Stomach smooth muscle (tissue), 2 donors: ENCODE data around the gene ALG5.
A peak's percentile ranks its signal among the peaks of the same experiment; 100 is the strongest.

Source experiments
- H3K27ac ChIP-seq: one replicate; pipeline ENCODE4 v1.7.0; 2013; ENCODE audit warnings: mild to moderate bottlenecking, low read length, inconsistent platforms
- H3K27me3 ChIP-seq, 2 donors: one replicate each; pipeline ENCODE4 v1.7.0; 2013; ENCODE audit warnings: low read length in 2 of 2; ENCODE audit not compliant: insufficient read depth in 2 of 2, control insufficient read depth in 1 of 2
- H3K36me3 ChIP-seq, 2 donors: one replicate each; pipeline ENCODE4 v1.7.0; 2013; ENCODE audit warnings: low read length in 2 of 2; ENCODE audit not compliant: control insufficient read depth in 2 of 2, insufficient read depth in 2 of 2
- H3K4me1 ChIP-seq: one replicate; pipeline ENCODE4 v1.7.0; 2013; ENCODE audit warnings: low read length; ENCODE audit not compliant: control insufficient read depth, insufficient read depth
- H3K4me3 ChIP-seq, 2 donors: one replicate each; pipeline ENCODE4 v1.7.0; 2013; ENCODE audit warnings: low read length in 2 of 2
- H3K9ac ChIP-seq, 2 donors: one replicate each; pipeline ENCODE4 v1.7.0; 2013; ENCODE audit warnings: low read length in 2 of 2, mild to moderate bottlenecking in 1 of 2
- H3K9me3 ChIP-seq, 2 donors: one replicate each; pipeline ENCODE4 v1.7.0; 2013; ENCODE audit warnings: low read length in 2 of 2; ENCODE audit not compliant: control insufficient read depth in 2 of 2
- donor health status: healthy.
- donor health status: Pancreatic carcinoma.

Gene ALG5

DNA sequence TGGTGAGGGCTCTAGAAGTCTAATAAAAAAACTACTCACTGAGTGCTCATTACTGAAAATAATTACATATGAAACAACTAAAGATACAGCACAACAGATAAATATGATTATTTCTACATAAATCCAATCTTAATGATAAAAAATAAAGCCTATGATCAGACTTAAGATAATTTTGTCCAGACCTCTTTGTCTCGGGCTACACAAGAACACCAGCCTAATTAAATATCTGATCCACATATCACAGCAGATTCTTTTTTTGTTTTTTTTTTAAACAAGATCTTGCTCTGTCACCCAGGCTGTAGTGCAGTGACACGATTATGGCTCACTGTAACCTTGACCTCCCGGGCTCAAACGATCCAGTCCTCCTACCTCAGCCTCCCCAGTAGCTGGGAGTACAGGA is 48.8 kb downstream of the ALG5 start:
- Histone ChIP-seq H3K27me3 (no peaks in the 10 kb centered on the region), H3K36me3 (peaks cover 3 to 6% of the 10 kb centered on the region in 2 donors), H3K9me3 (no peaks in the 10 kb centered on the region), H3K4me1 (no peaks in the 10 kb centered on the region), H3K27ac (no peak overlapping the region), H3K4me3 (no peak overlapping the region), H3K9ac (no peak overlapping the region)

- H3K36me3 ChIP-seq, result no peaks in the 10 kb centered on the region
- H3K9ac ChIP-seq, result no peak overlapping the region
- H3K4me3 ChIP-seq, result no peak overlapping the region
- no peak overlapping the region for H3K27ac ChIP-seq
- no peaks in the 10 kb centered on the region for H3K9me3 ChIP-seq
- H3K27me3 ChIP-seq, result no peaks in the 10 kb centered on the region
- no peaks in the 10 kb centered on the region for H3K4me1 ChIP-seq
Observed at GRCh38 chr13:36945078-36945477, 54.1 kb downstream of the ALG5 start.

DNA sequence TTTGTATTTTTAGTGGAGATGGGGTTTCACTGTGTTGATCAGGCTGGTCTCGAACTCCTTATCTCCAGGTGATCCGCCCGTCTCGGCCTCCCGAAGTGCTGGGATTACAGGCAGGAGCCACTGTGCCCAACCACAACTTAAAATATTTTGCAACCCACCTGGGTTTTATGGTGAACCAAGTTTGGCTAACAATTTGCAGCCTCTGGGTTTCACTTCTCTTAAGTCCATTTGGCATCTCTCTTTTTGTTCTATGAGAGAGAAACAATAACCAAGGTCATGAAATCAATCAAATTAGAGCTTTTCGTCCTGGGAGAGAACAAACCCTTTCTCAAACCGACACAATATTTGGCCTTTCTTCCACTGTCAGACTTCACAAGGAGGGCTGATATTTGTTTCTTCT is 73.5 kb downstream of the ALG5 start:
- peaks cover 4% of the 10 kb centered on the region for H3K4me1 ChIP-seq
- no peaks in the 10 kb centered on the region for H3K9me3 ChIP-seq
- no peak overlapping the region for H3K27ac ChIP-seq
- H3K9ac ChIP-seq, result no peak overlapping the region
- no peaks in the 10 kb centered on the region for H3K27me3 ChIP-seq
- H3K36me3 ChIP-seq, result no peaks in the 10 kb centered on the region
- H3K4me3 ChIP-seq, result no peak overlapping the region

DNA sequence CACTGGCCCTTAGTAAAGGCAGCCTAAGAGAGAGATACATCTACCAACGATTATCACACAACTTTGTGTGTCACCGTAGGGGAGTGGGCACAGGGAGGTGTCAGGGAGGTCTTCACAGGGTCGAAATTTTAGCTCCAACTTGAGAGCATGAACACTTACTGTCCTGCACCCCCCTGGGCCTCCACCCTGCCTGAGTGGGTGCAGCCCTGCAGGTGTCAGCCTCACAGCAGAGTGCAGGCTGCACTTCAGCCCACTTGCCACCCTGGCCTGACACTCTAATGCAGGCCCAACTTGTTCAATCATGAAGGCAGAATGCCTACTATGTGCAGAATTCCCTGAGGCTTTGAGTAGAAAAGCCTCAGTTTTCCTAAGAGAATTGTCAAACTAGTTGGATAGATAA is 75.1 kb downstream of the ALG5 start:
- Histone ChIP-seq H3K9me3 (no peaks in the 10 kb centered on the region), H3K36me3 (no peaks in the 10 kb centered on the region), H3K4me3 (no peak overlapping the region), H3K27ac (no peak overlapping the region), H3K4me1 (peaks cover 7% of the 10 kb centered on the region), H3K9ac (no peak overlapping the region), H3K27me3 (no peaks in the 10 kb centered on the region)

DNA sequence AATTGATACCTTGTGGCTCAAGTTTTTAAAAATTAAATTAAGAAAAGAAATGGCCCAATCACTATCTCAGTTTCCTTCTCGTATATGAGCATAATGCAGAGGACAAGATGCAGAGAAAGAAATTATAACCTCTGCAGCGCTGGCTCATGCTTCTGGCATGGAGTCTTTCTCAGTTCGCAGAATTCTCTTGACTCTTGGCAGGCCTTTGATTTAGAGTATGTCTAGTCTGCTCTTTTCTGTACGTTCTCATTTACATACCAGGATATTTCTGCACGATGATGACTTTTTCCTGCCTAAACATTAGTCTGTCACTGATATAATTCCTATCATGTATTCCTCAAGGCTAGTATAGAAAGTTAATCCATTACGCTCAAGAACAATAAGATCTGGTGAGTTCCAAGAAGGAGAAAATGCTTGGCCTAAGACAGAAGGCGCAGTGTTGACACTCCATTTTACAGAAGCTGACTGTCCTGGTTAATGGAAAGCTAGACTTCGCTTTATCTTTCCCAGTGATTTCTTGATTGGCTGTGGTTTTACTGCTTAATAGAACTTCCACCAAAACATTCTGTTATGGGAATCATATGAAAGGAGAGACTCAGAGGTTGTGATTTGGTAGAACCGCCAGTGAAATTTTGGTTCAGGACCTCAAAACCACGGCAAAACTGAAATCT is 77.4 kb downstream of the ALG5 start:
- Histone ChIP-seq H3K36me3 (no peaks in the 10 kb centered on the region), H3K4me1 (peaks cover 10% of the 10 kb centered on the region), H3K9ac (no peak overlapping the region), H3K4me3 (no peak overlapping the region), H3K9me3 (no peaks in the 10 kb centered on the region), H3K27ac (no peak overlapping the region), H3K27me3 (no peaks in the 10 kb centered on the region)

GRCh38 chr13:36920616-36921185 is 78.4 kb downstream of the ALG5 start:
- Histone ChIP-seq H3K9me3 (no peaks in the 10 kb centered on the region), H3K27me3 (no peaks in the 10 kb centered on the region), H3K4me1 (peaks cover 10% of the 10 kb centered on the region), H3K9ac (peak overlapping the region; percentile 64 to 73), H3K4me3 (peak overlapping the region; percentile 5 to 59), H3K27ac (peak overlapping the region; percentile 25), H3K36me3 (no peaks in the 10 kb centered on the region)

- H3K27ac ChIP-seq, result peak within 1 kb of the TSS; percentile 73
- no peaks in the 10 kb centered on the region for H3K27me3 ChIP-seq
- peak within 1 kb of the TSS; percentile 83 to 90 for H3K4me3 ChIP-seq
- H3K4me1 ChIP-seq, result peaks cover 12% of the 10 kb centered on the region
- peak within 1 kb of the TSS; percentile 72 to 73 for H3K9ac ChIP-seq
- H3K36me3 ChIP-seq, result no peaks in the 10 kb centered on the region
- no peaks in the 10 kb centered on the region for H3K9me3 ChIP-seq
Observed at GRCh38 chr13:36919833-36920615, 79.1 kb downstream of the ALG5 start, which contains the start of gene SMAD9. TSS of gene SMAD9 (minus strand) at chr13:36920238. CDS start at chr13:36879689, 40,549 bp downstream.

DNA sequence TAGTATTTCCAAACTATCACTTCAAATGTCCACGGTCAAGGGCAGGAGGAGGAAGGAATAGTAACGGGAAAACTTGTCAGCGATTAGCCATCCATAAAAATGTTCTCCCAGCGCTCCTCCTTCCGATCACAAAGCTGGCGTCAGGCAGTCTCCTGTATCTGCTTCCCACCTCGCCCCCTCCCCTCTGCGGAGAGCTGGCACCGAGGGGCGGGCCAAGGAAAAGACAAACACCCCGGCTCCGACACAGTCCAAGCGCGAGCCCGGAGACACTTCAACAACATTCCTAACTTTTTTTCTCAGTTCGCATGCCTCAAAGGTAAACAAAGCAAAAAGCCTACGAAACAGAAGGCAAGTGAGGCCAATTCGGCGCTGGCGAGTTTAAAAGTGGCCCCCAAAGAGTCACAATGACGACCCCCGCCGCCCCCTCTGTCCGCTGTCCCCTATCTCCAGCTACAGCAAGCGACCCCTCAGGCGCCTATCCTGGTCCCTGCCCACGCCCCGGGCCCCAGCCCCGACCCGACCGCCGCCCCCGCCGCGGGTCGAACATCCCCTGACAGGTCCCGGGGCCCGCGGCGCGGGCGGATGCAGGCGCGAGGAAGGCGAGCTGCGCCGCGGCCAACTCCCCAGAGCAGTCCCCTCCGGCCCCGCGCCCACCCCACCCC is 79.8 kb downstream of the ALG5 start:
- H3K27ac ChIP-seq, result peak overlapping the region; percentile 73
- H3K4me1 ChIP-seq, result peaks cover 18% of the 10 kb centered on the region
- H3K4me3 ChIP-seq, result peak overlapping the region; percentile 83 to 90
- no peaks in the 10 kb centered on the region for H3K27me3 ChIP-seq
- H3K9ac ChIP-seq, result peak overlapping the region; percentile 72
- H3K36me3 ChIP-seq, result no peaks in the 10 kb centered on the region
- H3K9me3 ChIP-seq, result no peaks in the 10 kb centered on the region

DNA sequence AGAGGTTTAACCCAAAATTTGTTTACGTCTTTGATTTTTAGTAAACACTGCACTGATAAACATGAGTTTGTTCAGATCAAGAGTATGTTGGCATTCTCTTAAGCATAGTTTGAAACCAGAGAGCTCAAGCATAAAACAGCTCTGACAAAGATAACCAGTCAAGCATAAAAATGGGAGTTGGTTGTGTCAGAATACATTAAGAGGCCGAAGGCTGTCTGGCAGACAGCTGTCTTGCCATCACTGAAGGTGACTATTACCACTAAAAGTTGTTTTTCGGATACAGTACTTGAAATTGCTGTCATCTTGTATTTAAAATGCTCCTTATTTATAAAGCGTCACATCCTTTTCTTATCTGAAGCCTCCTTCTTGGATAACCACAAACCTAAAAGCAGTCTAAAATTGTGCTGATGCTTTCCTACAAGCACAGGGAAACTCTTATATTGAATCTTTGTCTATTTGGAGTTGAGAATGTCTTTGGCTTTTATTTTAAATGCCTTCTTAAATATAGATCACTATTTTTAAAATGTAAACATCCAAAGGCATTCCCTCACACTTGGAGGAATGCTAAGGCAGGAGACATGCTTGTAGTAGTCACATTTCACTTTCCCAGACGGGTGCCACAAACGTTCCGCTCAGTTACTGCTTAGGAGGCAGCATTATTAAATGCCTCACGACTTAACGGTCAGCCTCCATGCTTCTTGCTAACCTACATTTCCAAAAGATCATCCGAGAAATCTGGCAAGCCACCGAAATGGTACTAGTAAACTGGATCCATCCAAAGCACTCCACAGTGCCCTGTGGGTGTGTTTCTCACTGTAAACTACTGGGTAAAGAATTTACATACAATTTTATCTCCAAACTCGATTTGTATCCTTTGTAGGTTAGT is 80.7 kb downstream of the ALG5 start:
- no peaks in the 10 kb centered on the region for H3K36me3 ChIP-seq

DNA sequence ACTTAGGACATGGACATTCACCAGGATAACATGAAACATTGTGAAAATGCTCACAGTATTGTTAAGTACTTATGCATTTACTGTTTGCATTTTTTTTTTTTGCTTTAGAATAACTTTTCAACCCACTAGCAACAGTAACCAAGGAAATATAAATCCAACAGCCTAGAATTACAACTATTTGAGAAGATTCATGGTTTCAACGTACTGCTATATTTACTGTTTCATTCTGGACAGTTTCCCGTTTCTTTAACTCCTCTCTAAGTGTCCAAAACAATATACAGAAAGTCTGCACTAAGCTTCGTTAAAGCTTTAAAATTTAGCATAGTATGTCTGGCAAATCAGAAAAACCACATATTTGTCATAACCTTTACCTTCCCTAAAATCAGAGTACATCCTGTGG is 81.8 kb downstream of the ALG5 start:
- Histone ChIP-seq H3K4me1 (peaks cover 18% of the 10 kb centered on the region), H3K9me3 (no peaks in the 10 kb centered on the region), H3K4me3 (no peak overlapping the region), H3K36me3 (no peaks in the 10 kb centered on the region), H3K9ac (no peak overlapping the region), H3K27ac (no peak overlapping the region), H3K27me3 (no peaks in the 10 kb centered on the region)

More for the DNA sequence above, 80.7 kb downstream of the ALG5 start:
- H3K27me3 ChIP-seq, result no peaks in the 10 kb centered on the region
- peak overlapping the region; percentile 83 to 90 for H3K4me3 ChIP-seq
- peak overlapping the region; percentile 73 for H3K27ac ChIP-seq
- peak overlapping the region; percentile 72 for H3K9ac ChIP-seq
- H3K4me1 ChIP-seq, result peaks cover 18% of the 10 kb centered on the region
- H3K9me3 ChIP-seq, result no peaks in the 10 kb centered on the region
